SK-N-SH treated with all-trans-retinoic acid at 6 μM for 48 hours (cell line): Measurements from ENCODE around the gene CACNA1S.

Experiments used
- ATAC-seq: fragments of 200-7000 bp; cut with Tn5 transposase; 3 replicates; pipeline ENCODE4 v1.9.1; 2020; ENCODE audit warnings: mild to moderate bottlenecking, moderate library complexity
- BACH2 ChIP-seq: fragments of 250-450 bp; sonication (Bioruptor Pico); IDR thresholded peaks from 2 replicates; pipeline ENCODE4 v1.9.0; 2021; ENCODE audit warnings: mild to moderate bottlenecking, borderline replicate concordance
- CREB5 ChIP-seq: fragments of 250-450 bp; sonication (Bioruptor Pico); IDR thresholded peaks from 2 replicates; pipeline ENCODE4 v1.5.1; 2020; ENCODE audit warnings: low read depth, mild to moderate bottlenecking, moderate library complexity
- CSDC2 ChIP-seq: fragments of 250-450 bp; sonication (Bioruptor Pico); IDR thresholded peaks from 2 replicates; pipeline ENCODE4 v1.5.0; 2020; ENCODE audit warnings: mild to moderate bottlenecking, moderate library complexity
- CSRNP3 ChIP-seq: fragments of 250-450 bp; sonication (Bioruptor Pico); IDR thresholded peaks from 2 replicates; pipeline ENCODE4 v1.5.1; 2021; ENCODE audit warnings: mild to moderate bottlenecking, moderate library complexity
- ESRRG ChIP-seq: fragments of 250-450 bp; sonication (Bioruptor Pico); IDR thresholded peaks from 2 replicates; pipeline ENCODE4 v1.6.1; 2021; ENCODE audit warnings: mild to moderate bottlenecking
- GLIS3 ChIP-seq: fragments of 250-450 bp; sonication (Bioruptor Pico); IDR thresholded peaks from 2 replicates; pipeline ENCODE4 v1.5.0; 2020; ENCODE audit warnings: mild to moderate bottlenecking, moderate library complexity
- ISL1 ChIP-seq: fragments of 250-450 bp; sonication (Bioruptor Pico); IDR thresholded peaks from 2 replicates; pipeline ENCODE4 v2.1.2; 2022; ENCODE audit warnings: mild to moderate bottlenecking, moderate library complexity
- OSR1 ChIP-seq: fragments of 250-450 bp; sonication (Bioruptor Pico); IDR thresholded peaks from 2 replicates; pipeline ENCODE4 v1.8.0; 2022; ENCODE audit warnings: moderate library complexity, mild to moderate bottlenecking, inconsistent platforms
- PATZ1 ChIP-seq: fragments of 250-450 bp; sonication (Bioruptor Pico); IDR thresholded peaks from 2 replicates; pipeline ENCODE4 v1.8.0; 2020; ENCODE audit warnings: mild to moderate bottlenecking, moderate library complexity, borderline replicate concordance
- PPARA ChIP-seq: fragments of 250-450 bp; sonication (Bioruptor Pico); IDR thresholded peaks from 2 replicates; pipeline ENCODE4 v1.5.0; 2020; ENCODE audit warnings: mild to moderate bottlenecking, borderline replicate concordance
- RARB ChIP-seq: fragments of 250-450 bp; sonication (Bioruptor Pico); IDR thresholded peaks from 2 replicates; pipeline ENCODE4 v1.8.0; 2021; ENCODE audit warnings: mild to moderate bottlenecking, moderate library complexity
- SNAI2 ChIP-seq: fragments of 250-450 bp; sonication (Bioruptor Pico); IDR thresholded peaks from 2 replicates; pipeline ENCODE4 v1.5.0; 2020; ENCODE audit warnings: mild to moderate bottlenecking, moderate library complexity
- TCF4 ChIP-seq: fragments of 250-450 bp; sonication (Bioruptor Pico); IDR thresholded peaks from 2 replicates; pipeline ENCODE4 v1.8.0; 2021; ENCODE audit warnings: mild to moderate bottlenecking, moderate library complexity, borderline replicate concordance
- TSHZ2 ChIP-seq: fragments of 250-450 bp; sonication (Bioruptor Pico); IDR thresholded peaks from 2 replicates; pipeline ENCODE4 v1.5.0; 2020; ENCODE audit warnings: mild to moderate bottlenecking, moderate library complexity
- ZC3H10 ChIP-seq: fragments of 250-450 bp; sonication (Bioruptor Pico); IDR thresholded peaks from 2 replicates; pipeline ENCODE4 v1.5.1; 2021; ENCODE audit warnings: mild to moderate bottlenecking, moderate library complexity
- ZFP3 ChIP-seq: fragments of 250-450 bp; sonication (Bioruptor Pico); IDR thresholded peaks from 2 replicates; pipeline ENCODE4 v1.5.0; 2020; ENCODE audit warnings: mild to moderate bottlenecking, moderate library complexity
- ZFP30 ChIP-seq: fragments of 450-650 bp; formaldehyde crosslinking; IDR thresholded peaks from 2 replicates; pipeline ENCODE4 v1.5.0; 2022; ENCODE audit warnings: mild to moderate bottlenecking, moderate library complexity
- ZNF565 ChIP-seq: fragments of 450-650 bp; formaldehyde crosslinking; conservative IDR thresholded peaks from 2 replicates; pipeline ENCODE4 v1.5.0; 2020; ENCODE audit warnings: low read depth, mild to moderate bottlenecking, moderate library complexity
- ZNF70 ChIP-seq: fragments of 450-650 bp; formaldehyde crosslinking; IDR thresholded peaks from 2 replicates; pipeline ENCODE4 v1.5.0; 2020; ENCODE audit warnings: mild to moderate bottlenecking, moderate library complexity
- ZNF8 ChIP-seq: fragments of 450-650 bp; formaldehyde crosslinking; IDR thresholded peaks from 2 replicates; pipeline ENCODE4 v1.5.0; 2020; ENCODE audit warnings: mild to moderate bottlenecking, moderate library complexity
- TF ChIP-seq, protein P1 (sequence below): fragments of 250-450 bp; sonication (Bioruptor Pico); IDR thresholded peaks from 2 replicates; pipeline ENCODE4 v1.8.0; 2021; ENCODE audit warnings: low read depth, mild to moderate bottlenecking, moderate library complexity, borderline replicate concordance

The CACNA1S gene

GRCh38 chr1:201141418-201141817 lies 29.2 kb upstream of the CACNA1S start:
- no peak for TF ChIP-seq OSR1 (CRISPR knock-in tag)
- ATAC-seq: no peak

DNA sequence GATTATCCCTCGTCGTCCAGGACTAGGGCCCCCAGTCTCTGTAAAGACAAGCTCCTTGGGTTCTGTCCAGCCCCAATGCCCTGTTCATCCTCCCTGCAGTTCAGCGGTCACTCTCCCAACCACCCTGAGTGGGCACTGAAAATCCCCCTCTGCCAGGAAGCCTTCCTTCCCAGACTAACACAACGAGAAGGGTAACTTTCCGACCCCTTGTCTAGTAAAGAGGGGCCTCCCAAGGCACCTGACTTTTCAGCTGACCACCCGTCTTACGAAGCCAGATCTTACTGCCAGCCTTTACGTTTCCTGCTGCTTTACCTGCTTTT lies 28.7 kb upstream of the CACNA1S start:
- no peak for ATAC-seq
- TF ChIP-seq ZC3H10 (CRISPR knock-in tag) (no peak), ZFP3 (CRISPR knock-in tag) (no peak), SNAI2 (CRISPR knock-in tag) (no peak), ISL1 (CRISPR knock-in tag) (no peak), GLIS3 (no peak), CSDC2 (CRISPR knock-in tag) (no peak)
- TF ChIP-seq, protein P1, sequence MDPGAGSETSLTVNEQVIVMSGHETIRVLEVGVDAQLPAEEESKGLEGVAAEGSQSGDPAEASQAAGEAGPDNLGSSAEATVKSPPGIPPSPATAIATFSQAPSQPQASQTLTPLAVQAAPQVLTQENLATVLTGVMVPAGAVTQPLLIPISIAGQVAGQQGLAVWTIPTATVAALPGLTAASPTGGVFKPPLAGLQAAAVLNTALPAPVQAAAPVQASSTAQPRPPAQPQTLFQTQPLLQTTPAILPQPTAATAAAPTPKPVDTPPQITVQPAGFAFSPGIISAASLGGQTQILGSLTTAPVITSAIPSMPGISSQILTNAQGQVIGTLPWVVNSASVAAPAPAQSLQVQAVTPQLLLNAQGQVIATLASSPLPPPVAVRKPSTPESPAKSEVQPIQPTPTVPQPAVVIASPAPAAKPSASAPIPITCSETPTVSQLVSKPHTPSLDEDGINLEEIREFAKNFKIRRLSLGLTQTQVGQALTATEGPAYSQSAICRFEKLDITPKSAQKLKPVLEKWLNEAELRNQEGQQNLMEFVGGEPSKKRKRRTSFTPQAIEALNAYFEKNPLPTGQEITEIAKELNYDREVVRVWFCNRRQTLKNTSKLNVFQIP: no peak

GRCh38 chr1:201140235-201140940 lies 28.2 kb upstream of the CACNA1S start:
- ATAC-seq: no peak
- TF ChIP-seq ZNF70 (CRISPR knock-in tag) (no peak), SNAI2 (CRISPR knock-in tag) (no peak), ZFP3 (CRISPR knock-in tag) (no peak), CSRNP3 (CRISPR knock-in tag) (no peak), CSDC2 (CRISPR knock-in tag) (no peak), RARB (CRISPR knock-in tag) (no peak), OSR1 (CRISPR knock-in tag) (no peak), PATZ1 (CRISPR knock-in tag) (no peak), ZNF565 (CRISPR knock-in tag) (no peak), ISL1 (CRISPR knock-in tag) (no peak), TCF4 (no peak), BACH2 (CRISPR knock-in tag) (no peak), ZNF8 (CRISPR knock-in tag) (no peak), ZC3H10 (CRISPR knock-in tag) (no peak), ZFP30 (CRISPR knock-in tag) (no peak), CREB5 (CRISPR knock-in tag) (no peak), ESRRG (no peak), PPARA (CRISPR knock-in tag) (no peak)
- TF ChIP-seq, protein P1: no peak

- TF ChIP-seq TCF4: no peak
- no peak for TF ChIP-seq GLIS3
- TF ChIP-seq TSHZ2 (CRISPR knock-in tag): no peak
- ATAC-seq: no peak
Measured at GRCh38 chr1:201139756-201140155, 27.5 kb upstream of the CACNA1S start.
